H1 (cell line): ENCODE data around the gene C15orf39. TPM values are rescaled to one million over a fixed set of nuclear protein-coding genes. Genes with fewer than 3 reads are reported as not detected.

Source experiments
- CTCF ChIA-PET: fragments of 300-600 bp; sonication (Branson Sonifier 250); formaldehyde crosslinking; loops from one replicate; lab custom pipeline; 2021; ENCODE audit not compliant: partially characterized antibody; lab: Charles Lee
- POLR2A ChIA-PET: fragments of 300-600 bp; sonication (Branson Sonifier 250); formaldehyde crosslinking; loops from one replicate; lab custom pipeline; 2021; ENCODE audit warnings: inconsistent platforms; ENCODE audit not compliant: partially characterized antibody; lab: Charles Lee
- DNase-seq, 2 experiments: peaks; one replicate each; pipeline versions ENCODE4 v3.0.0 to v3.0.0-alpha.2; 2010 to 2022; ENCODE audit warnings: low spot score in 2 of 2, low read depth in 1 of 2, mixed read lengths in 1 of 2
- FAIRE-seq: peaks from 2 replicates; lab custom pipeline; 2011; peaks lifted over from hg19 to GRCh38; lab: Jason Lieb, UNC
- H2AFZ ChIP-seq: 2 replicates; pipeline ENCODE4 v1.8.1; 2012; ENCODE audit warnings: low read length, inconsistent platforms
- H2AK5ac ChIP-seq: 2 replicates; pipeline ENCODE4 v1.6.1; 2013; ENCODE audit warnings: low read depth, low read length
- H2BK120ac ChIP-seq: replicated peaks from 2 replicates; pipeline ENCODE3; 2013; ENCODE audit warnings: low read depth, low read length, inconsistent platforms
- H2BK12ac ChIP-seq: 2 replicates; pipeline ENCODE4 v1.6.1; 2013; ENCODE audit warnings: low read depth, low read length
- H2BK15ac ChIP-seq: 2 replicates; pipeline ENCODE4 v1.6.1; 2013; ENCODE audit warnings: low read length
- H2BK20ac ChIP-seq: 2 replicates; pipeline ENCODE4 v1.6.1; 2013; ENCODE audit warnings: low read length
- H2BK5ac ChIP-seq: 2 replicates; pipeline ENCODE4 v1.6.1; 2013; ENCODE audit warnings: low read depth, low read length
- H3K14ac ChIP-seq: 2 replicates; pipeline ENCODE4 v1.6.1; 2013; ENCODE audit warnings: inconsistent platforms; ENCODE audit not compliant: insufficient read length
- H3K18ac ChIP-seq: 2 replicates; pipeline ENCODE4 v1.6.1; 2013; ENCODE audit warnings: low read length; ENCODE audit errors: extremely low read depth
- H3K23ac ChIP-seq: 2 replicates; pipeline ENCODE4 v1.6.1; 2013; ENCODE audit warnings: inconsistent platforms; ENCODE audit not compliant: insufficient read length
- H3K23me2 ChIP-seq: 2 replicates; pipeline ENCODE4 v1.6.1; 2013; ENCODE audit warnings: low read depth, low read length
- H3K27ac ChIP-seq: 2 replicates; pipeline ENCODE4 v1.6.1; 2011; ENCODE audit warnings: low read depth, low read length, inconsistent platforms
- H3K27me3 ChIP-seq, 4 experiments: replicated peaks in 1 of 4; 1 replicate in 1 of 4; 2 replicates in 3 of 4; pipeline versions ENCODE4 v1.6.1 to v1.8.1; 2011 to 2013; ENCODE audit warnings: low read length in 3 of 4, mild to moderate bottlenecking in 3 of 4, inconsistent platforms in 2 of 4, mixed read lengths in 2 of 4, moderate library complexity in 1 of 4; ENCODE audit not compliant: control insufficient read depth in 3 of 4, insufficient read depth in 3 of 4; ENCODE audit errors: extremely low read depth in 1 of 4
- H3K36me3 ChIP-seq, 4 experiments: 2 replicates each; pipeline versions ENCODE4 v1.6.1 to v1.8.1; 2011 to 2013; ENCODE audit warnings: mild to moderate bottlenecking in 4 of 4, low read length in 3 of 4, moderate library complexity in 2 of 4, control low read depth in 1 of 4, inconsistent platforms in 1 of 4; ENCODE audit not compliant: insufficient read depth in 4 of 4, control insufficient read depth in 2 of 4
- H3K4ac ChIP-seq: replicated peaks from 2 replicates; pipeline ENCODE3; 2013; ENCODE audit warnings: low read length, low read depth, mixed read lengths, inconsistent platforms; ENCODE audit not compliant: insufficient read length
- H3K4me1 ChIP-seq, 4 experiments: replicated peaks in 1 of 4; 1 replicate in 1 of 4; 2 replicates in 3 of 4; pipeline versions ENCODE4 v1.6.1 to v1.8.1; 2011 to 2013; ENCODE audit warnings: low read length in 3 of 4, inconsistent platforms in 2 of 4, mixed read lengths in 1 of 4; ENCODE audit not compliant: insufficient read depth in 4 of 4, control insufficient read depth in 3 of 4
- H3K4me2 ChIP-seq, 2 experiments: 2 replicates each; pipeline versions ENCODE4 v1.6.1 to v1.8.1; 2011 to 2013; ENCODE audit warnings: low read depth in 2 of 2, low read length in 2 of 2, control low read depth in 1 of 2, inconsistent platforms in 1 of 2, mild to moderate bottlenecking in 1 of 2; ENCODE audit not compliant: insufficient read depth in 1 of 2
- H3K4me3 ChIP-seq, 4 experiments: fragments of 200-600, 300-600 bp in 1 of 4; sonication (generic), shearing (Covaris generic), sonication (Bioruptor Twin) in 1 of 4; 2 replicates each; pipeline versions ENCODE4 v1.5.1 to v1.8.1; 2011 to 2016; ENCODE audit warnings: low read length in 4 of 4, low read depth in 3 of 4, control low read depth in 2 of 4, inconsistent platforms in 2 of 4, mild to moderate bottlenecking in 2 of 4, mixed read lengths in 1 of 4, moderate library complexity in 1 of 4; ENCODE audit not compliant: insufficient read depth in 2 of 4; ENCODE audit errors: extremely low read depth in 1 of 4
- H3K56ac ChIP-seq: replicated peaks from 2 replicates; pipeline ENCODE3; 2013; ENCODE audit warnings: low read depth, mild to moderate bottlenecking, mixed read lengths, low read length, inconsistent platforms; ENCODE audit not compliant: insufficient read length
- H3K79me1 ChIP-seq: 2 replicates; pipeline ENCODE4 v1.6.1; 2013; ENCODE audit warnings: low read depth, low read length, control low read depth
- H3K79me2 ChIP-seq, 2 experiments: 2 replicates each; pipeline versions ENCODE4 v1.6.1 to v1.8.1; 2012 to 2013; ENCODE audit warnings: low read length in 2 of 2, mild to moderate bottlenecking in 2 of 2, inconsistent platforms in 1 of 2; ENCODE audit not compliant: insufficient read depth in 2 of 2, control insufficient read depth in 1 of 2
- H3K9ac ChIP-seq, 4 experiments: replicated peaks in 1 of 4; 1 replicate in 1 of 4; 2 replicates in 3 of 4; pipeline versions ENCODE4 v1.6.1 to v1.8.1; 2011 to 2013; ENCODE audit warnings: low read depth in 3 of 4, low read length in 3 of 4, control low read depth in 2 of 4, mild to moderate bottlenecking in 2 of 4, moderate library complexity in 2 of 4, inconsistent platforms in 1 of 4; ENCODE audit errors: extremely low read depth in 1 of 4
- H3K9me3 ChIP-seq, 2 experiments: 2 replicates each; pipeline versions ENCODE4 v1.6.1 to v1.8.1; 2012 to 2013; ENCODE audit warnings: mild to moderate bottlenecking in 2 of 2, moderate library complexity in 2 of 2, control low read depth in 1 of 2, inconsistent platforms in 1 of 2, low read depth in 1 of 2, low read length in 1 of 2, mixed read lengths in 1 of 2; ENCODE audit not compliant: insufficient read depth in 2 of 2
- H4K20me1 ChIP-seq, 2 experiments: replicated peaks in 1 of 2; 2 replicates each; pipeline versions ENCODE3 to v1.8.1; 2011 to 2013; ENCODE audit warnings: inconsistent platforms in 2 of 2, low read length in 2 of 2, mild to moderate bottlenecking in 1 of 2; ENCODE audit not compliant: insufficient read depth in 2 of 2, control insufficient read depth in 1 of 2
- H4K5ac ChIP-seq: 2 replicates; pipeline ENCODE4 v1.6.1; 2013; ENCODE audit warnings: low read length, low read depth, mixed read lengths, inconsistent platforms; ENCODE audit not compliant: insufficient read length
- H4K8ac ChIP-seq: 2 replicates; pipeline ENCODE4 v1.8.0; 2013; ENCODE audit warnings: mild to moderate bottlenecking, moderate library complexity, low read length, inconsistent platforms; ENCODE audit not compliant: insufficient read depth; ENCODE audit errors: extremely low read depth
- H4K91ac ChIP-seq: replicated peaks from 2 replicates; pipeline ENCODE3; 2013; ENCODE audit warnings: low read length, mixed read lengths, inconsistent platforms; ENCODE audit not compliant: insufficient read length
- CHD1 ChIP-seq: IDR thresholded peaks from 2 replicates; pipeline ENCODE4 v1.6.1; 2012; ENCODE audit warnings: low read depth, low read length, improper control_type of control experiment
- RXRA ChIP-seq: IDR thresholded peaks from 2 replicates; pipeline ENCODE4 v1.6.1; 2011; ENCODE audit warnings: low read depth, mild to moderate bottlenecking, low read length, moderate library complexity; ENCODE audit not compliant: insufficient read depth
- TEAD4 ChIP-seq: IDR thresholded peaks from 2 replicates; pipeline ENCODE4 v1.6.1; 2012; ENCODE audit warnings: low read depth, low read length, inconsistent platforms, mixed read lengths
- WGBS, 2 experiments: shearing (Covaris generic) in 1 of 2; methylation state at CpG; one replicate each; pipeline versions ENCODE4 v1.1.6 to v1.1.7; 2013 to 2015; ENCODE audit warnings: low lambda C conversion rate in 2 of 2, mixed read lengths in 2 of 2, inconsistent platforms in 1 of 2, low coverage in 1 of 2, missing lambda C conversion rate in 1 of 2; ENCODE audit not compliant: insufficient replicate concordance in 2 of 2, insufficient coverage in 1 of 2, insufficient read length in 1 of 2; ENCODE audit errors: extremely low coverage in 1 of 2, missing lambda C conversion rate in 1 of 2; 5-methylcytosine and 5-hydroxymethylcytosine counted together
- polyA plus RNA-seq, 7 experiments: library from polyadenylated mRNA; depleted of rRNA in 3 of 7; stranded (reverse) in 5 of 7; unstranded in 2 of 7; fragments of >200 nt in 5 of 7; fragments of 200-250 nt in 2 of 7; gene quantifications; 1 replicate in 5 of 7; 2 replicates in 1 of 7; 4 replicates in 1 of 7; pipeline versions ENCODE4 v1.2.1 to v1.2.3, GENCODE V29; 2011 to 2013; ENCODE audit warnings: missing spikeins in 2 of 7, mixed read lengths in 2 of 7
- total RNA-seq: library from RNA; stranded (reverse); fragmentation: NEBNext Ultra II Directional; extraction: Animal tissue kit (Norgen Biotek cat#: 25700); gene quantifications from 2 replicates; pipeline ENCODE4 v1.2.1, GENCODE V29; 2021

The C15orf39 gene
- total and polyA plus RNA-seq, 2 of the 8 experiments (the other 6 are each of a cell fraction or from before 2014, with no cell fraction given): 13.8 to 38.5 TPM

- WGBS, 2 experiments: 80% methylated on average over 5 of the region's 5 CpGs; no CpG with 5 or more reads in 1 of the 2 experiments
- Histone ChIP-seq H3K79me2 (no peaks in the 10 kb centered on the region), H3K23me2 (no peaks in the 10 kb centered on the region), H3K9me3 (no peaks in the 10 kb centered on the region), H4K20me1 (no peaks in the 10 kb centered on the region), H2BK120ac (no peak overlapping the region), H2BK12ac (no peak overlapping the region), H3K4ac (no peak overlapping the region), H2BK15ac (no peak overlapping the region), H2AFZ (no peak overlapping the region), H4K5ac (no peak overlapping the region), H3K4me3 (no peak overlapping the region), H3K9ac (no peak overlapping the region), H4K8ac (no peak overlapping the region), H3K23ac (no peak overlapping the region), H3K18ac (no peak overlapping the region), H4K91ac (no peak overlapping the region), H3K4me1 (peaks cover 0 to 3% (median 1%) of the 10 kb centered on the region in 4 experiments; a peak in 3 of 7 replicates), H3K14ac (no peak overlapping the region), H3K27me3 (no peaks in the 10 kb centered on the region; a peak in 1 of 7 replicates), H3K36me3 (no peaks in the 10 kb centered on the region), H3K56ac (no peak overlapping the region), H2AK5ac (no peak overlapping the region), H3K27ac (no peak overlapping the region), H3K4me2 (no peak overlapping the region), H3K79me1 (no peaks in the 10 kb centered on the region), H2BK20ac (no peak overlapping the region), H2BK5ac (no peak overlapping the region)
- TF ChIP-seq TEAD4 (no peak), RXRA (no peak), CHD1 (no peak)
- FAIRE-seq (no peak), DNase-seq (no peak)
- ChIA-PET POLR2A (no interaction called here), CTCF (no interaction called here)
Observed at GRCh38 chr15:75234191-75234810, 32.6 kb downstream of the C15orf39 start.
